Ovary (tissue), 3 donors: ENCODE data around the gene ADGRG1.

ENCODE experiments used
- EP300 ChIP-seq: sonication (generic); formaldehyde crosslinking; IDR thresholded peaks from one replicate; pipeline ENCODE4 v1.6.1; 2017; ENCODE audit warnings: antibody characterized with exemption
- POLR2A ChIP-seq: fragments of 450-650 bp; IDR thresholded peaks from one replicate; pipeline ENCODE4 v1.6.1; 2017; ENCODE audit warnings: antibody characterized with exemption, mild to moderate bottlenecking, moderate library complexity
- TF ChIP-seq, protein P1 (sequence below), 3 donors: fragments of 450-650 bp in 2 of 3; fragments of 200-600 bp in 1 of 3; IDR thresholded peaks; one replicate each; pipeline versions ENCODE4 v1.5.1 to v1.8.0; 2016 to 2022; ENCODE audit warnings: antibody characterized with exemption in 3 of 3, mild to moderate bottlenecking in 1 of 3
- donor health status: DM: no; HTN: no; CAD: no.

DNA sequence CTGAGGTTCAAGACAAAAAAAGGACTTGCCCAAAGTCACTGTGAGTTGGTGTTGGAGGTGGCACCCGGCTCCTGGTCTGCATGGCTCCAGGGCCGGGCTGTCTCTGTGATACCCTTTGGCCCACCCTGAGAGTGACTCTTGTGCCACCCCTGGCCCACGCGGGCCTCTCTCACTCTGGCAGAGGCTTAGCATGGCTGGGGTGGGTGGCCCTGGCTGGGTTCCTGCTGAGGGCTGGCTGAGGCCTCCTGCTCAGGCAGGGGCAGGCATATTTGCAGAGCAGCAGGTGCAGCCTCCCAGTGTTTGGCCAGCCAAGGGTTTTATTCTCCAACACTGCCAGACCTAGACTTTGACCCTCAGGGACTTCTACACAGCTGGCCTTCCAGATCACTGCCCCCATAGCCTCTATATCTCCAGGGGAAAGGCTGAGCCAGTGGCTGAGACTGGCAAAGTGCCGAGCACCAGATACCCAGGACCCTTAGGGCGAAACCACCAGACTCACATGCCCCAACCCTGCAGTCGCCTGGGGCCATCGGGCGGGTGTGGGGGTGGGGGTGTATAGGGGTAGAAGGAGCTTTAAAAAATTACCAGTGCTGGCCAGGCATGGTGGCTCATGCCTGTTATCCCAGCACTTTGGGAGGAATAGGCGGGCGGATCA, 21.5 kb upstream of the ADGRG1 start:
- TF ChIP-seq, protein P1, sequence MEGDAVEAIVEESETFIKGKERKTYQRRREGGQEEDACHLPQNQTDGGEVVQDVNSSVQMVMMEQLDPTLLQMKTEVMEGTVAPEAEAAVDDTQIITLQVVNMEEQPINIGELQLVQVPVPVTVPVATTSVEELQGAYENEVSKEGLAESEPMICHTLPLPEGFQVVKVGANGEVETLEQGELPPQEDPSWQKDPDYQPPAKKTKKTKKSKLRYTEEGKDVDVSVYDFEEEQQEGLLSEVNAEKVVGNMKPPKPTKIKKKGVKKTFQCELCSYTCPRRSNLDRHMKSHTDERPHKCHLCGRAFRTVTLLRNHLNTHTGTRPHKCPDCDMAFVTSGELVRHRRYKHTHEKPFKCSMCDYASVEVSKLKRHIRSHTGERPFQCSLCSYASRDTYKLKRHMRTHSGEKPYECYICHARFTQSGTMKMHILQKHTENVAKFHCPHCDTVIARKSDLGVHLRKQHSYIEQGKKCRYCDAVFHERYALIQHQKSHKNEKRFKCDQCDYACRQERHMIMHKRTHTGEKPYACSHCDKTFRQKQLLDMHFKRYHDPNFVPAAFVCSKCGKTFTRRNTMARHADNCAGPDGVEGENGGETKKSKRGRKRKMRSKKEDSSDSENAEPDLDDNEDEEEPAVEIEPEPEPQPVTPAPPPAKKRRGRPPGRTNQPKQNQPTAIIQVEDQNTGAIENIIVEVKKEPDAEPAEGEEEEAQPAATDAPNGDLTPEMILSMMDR (IDR thresholded peaks at IDR 0.05): no peak
- TF ChIP-seq POLR2A (no peak), EP300 (no peak)
